CD14-positive monocyte (primary cell): ENCODE measurements around the gene HLA-F. TPM values are rescaled to one million over a fixed set of nuclear protein-coding genes. Genes with fewer than 3 reads are reported as not detected.
A peak's percentile ranks its signal among the peaks of the same experiment; 100 is the strongest.

ENCODE experiments used
- DNase-seq, 3 donors: peaks; one replicate each; pipeline ENCODE4 v3.0.0-alpha.2; 2011 to 2022
- H2AFZ ChIP-seq: 2 replicates; pipeline ENCODE4 v1.6.0; 2012; ENCODE audit warnings: mild to moderate bottlenecking, low read depth, low read length, inconsistent platforms; ENCODE audit not compliant: insufficient read depth, poor library complexity, severe bottlenecking
- H3K27ac ChIP-seq, 2 donors: 1 replicate in 1 of 2; 2 replicates in 1 of 2; pipeline ENCODE4 v1.5.1; 2012 to 2013; ENCODE audit warnings: low read length in 2 of 2, control low read depth in 1 of 2, inconsistent platforms in 1 of 2, low read depth in 1 of 2, mild to moderate bottlenecking in 1 of 2
- H3K27me3 ChIP-seq, 2 donors: one replicate each; pipeline versions ENCODE4 v1.6.0 to v1.6.1; 2011 to 2013; ENCODE audit warnings: low read length in 2 of 2; ENCODE audit not compliant: control insufficient read depth in 2 of 2, insufficient read depth in 2 of 2
- H3K36me3 ChIP-seq, 2 donors: replicated peaks in 1 of 2; 1 replicate in 1 of 2; 2 replicates in 1 of 2; pipeline versions ENCODE4 v1.5.1 to v1.6.1; 2012 to 2013; ENCODE audit warnings: low read length in 2 of 2, control low read depth in 1 of 2, inconsistent platforms in 1 of 2, mild to moderate bottlenecking in 1 of 2; ENCODE audit not compliant: insufficient read depth in 2 of 2, control insufficient read depth in 1 of 2
- H3K4me1 ChIP-seq, 2 donors: 1 replicate in 1 of 2; 2 replicates in 1 of 2; pipeline versions ENCODE4 v1.5.1 to v1.6.1; 2012 to 2013; ENCODE audit warnings: low read length in 2 of 2, control low read depth in 1 of 2, inconsistent platforms in 1 of 2, mild to moderate bottlenecking in 1 of 2, moderate library complexity in 1 of 2; ENCODE audit not compliant: insufficient read depth in 2 of 2, control insufficient read depth in 1 of 2
- H3K4me2 ChIP-seq: replicated peaks from 2 replicates; pipeline ENCODE3; 2012; ENCODE audit warnings: low read length, moderate library complexity, mild to moderate bottlenecking; ENCODE audit not compliant: poor library complexity, severe bottlenecking; ENCODE audit errors: extremely low read depth
- H3K4me3 ChIP-seq, 3 experiments: fragments of 200-600 bp in 1 of 3; sonication (generic) in 1 of 3; replicated peaks in 1 of 3; 1 replicate in 2 of 3; 2 replicates in 1 of 3; pipeline ENCODE4 v1.5.1; 2011 to 2013; ENCODE audit warnings: low read length in 3 of 3, mild to moderate bottlenecking in 3 of 3, control low read depth in 2 of 3, low read depth in 2 of 3, inconsistent platforms in 1 of 3, moderate library complexity in 1 of 3
- H3K79me2 ChIP-seq: 2 replicates; pipeline ENCODE4 v1.6.0; 2012; ENCODE audit warnings: mild to moderate bottlenecking, control low read depth, inconsistent platforms, low read length, moderate library complexity; ENCODE audit not compliant: insufficient read depth
- H3K9ac ChIP-seq: 2 replicates; pipeline ENCODE4 v1.6.0; 2017; ENCODE audit warnings: low read length, mild to moderate bottlenecking; ENCODE audit not compliant: insufficient read depth, poor library complexity, severe bottlenecking
- H3K9me3 ChIP-seq, 2 donors: replicated peaks in 1 of 2; 1 replicate in 1 of 2; 2 replicates in 1 of 2; pipeline versions ENCODE4 v1.5.1 to v1.6.1; 2012 to 2013; ENCODE audit warnings: low read length in 2 of 2, control low read depth in 1 of 2; ENCODE audit not compliant: control insufficient read depth in 1 of 2, insufficient read depth in 1 of 2
- H4K20me1 ChIP-seq: 2 replicates; pipeline ENCODE4 v1.6.0; 2012; ENCODE audit warnings: mild to moderate bottlenecking, low read length, control low read depth, moderate library complexity; ENCODE audit not compliant: insufficient read depth
- H3K27ac Mint-ChIP-seq, 7 donors: one replicate each; pipeline ENCODE4 v1.8.0; 2020; ENCODE audit warnings: mild to moderate bottlenecking in 7 of 7, mixed read lengths in 7 of 7, moderate library complexity in 6 of 7, inconsistent platforms in 2 of 7
- H3K27me3 Mint-ChIP-seq, 3 donors: one replicate each; pipeline ENCODE4 v1.8.0; 2021 to 2022; ENCODE audit warnings: low read depth in 3 of 3, mild to moderate bottlenecking in 3 of 3, mixed read lengths in 3 of 3, moderate library complexity in 3 of 3, inconsistent platforms in 1 of 3
- H3K36me3 Mint-ChIP-seq, 2 donors: one replicate each; pipeline ENCODE4 v1.8.0; 2020; ENCODE audit warnings: mixed read lengths in 2 of 2, inconsistent platforms in 1 of 2, mild to moderate bottlenecking in 1 of 2
- H3K4me1 Mint-ChIP-seq: one replicate; pipeline ENCODE4 v1.8.0; 2020; ENCODE audit warnings: mild to moderate bottlenecking, mixed read lengths
- H3K4me3 Mint-ChIP-seq, 2 donors: one replicate each; pipeline ENCODE4 v1.8.0; 2020; ENCODE audit warnings: mild to moderate bottlenecking in 2 of 2, mixed read lengths in 2 of 2, moderate library complexity in 1 of 2
- H3K9me3 Mint-ChIP-seq, 7 donors: one replicate each; pipeline ENCODE4 v1.8.0; 2020 to 2022; ENCODE audit warnings: mixed read lengths in 7 of 7, mild to moderate bottlenecking in 6 of 7, moderate library complexity in 6 of 7, inconsistent platforms in 2 of 7
- WGBS: methylation state at CpG from one replicate; pipeline ENCODE4 v1.1.5; 2013; ENCODE audit warnings: missing lambda C conversion rate; ENCODE audit not compliant: insufficient coverage; 5-methylcytosine and 5-hydroxymethylcytosine counted together
- intact Hi-C, 2 donors: fragments of 100-400 bp; cut with micrococcal nuclease; formaldehyde crosslinking; loops; one replicate each; pipeline versions ENCODE4 v1.15.0 to v1.15.1; 2023
- polyA plus RNA-seq, 3 donors: library from polyadenylated mRNA; depleted of rRNA in 1 of 3; unstranded in 2 of 3; stranded (reverse) in 1 of 3; fragments of 300-500 nt in 2 of 3; fragments of >200 nt in 1 of 3; fragmentation: Illumina TruSeq in 2 of 3; gene quantifications; 1 replicate in 2 of 3; 2 replicates in 1 of 3; pipeline ENCODE4 v1.2.3, GENCODE V29; 2012 to 2021
- TF ChIP-seq, protein P1 (sequence below): fragments of 200-600 bp; IDR thresholded peaks from one replicate; pipeline ENCODE4 v1.8.0; 2022; ENCODE audit warnings: antibody characterized with exemption, mild to moderate bottlenecking

The HLA-F gene
- polyA plus RNA-seq, 3 donors = 283 to 816 (median 394) TPM

DNA sequence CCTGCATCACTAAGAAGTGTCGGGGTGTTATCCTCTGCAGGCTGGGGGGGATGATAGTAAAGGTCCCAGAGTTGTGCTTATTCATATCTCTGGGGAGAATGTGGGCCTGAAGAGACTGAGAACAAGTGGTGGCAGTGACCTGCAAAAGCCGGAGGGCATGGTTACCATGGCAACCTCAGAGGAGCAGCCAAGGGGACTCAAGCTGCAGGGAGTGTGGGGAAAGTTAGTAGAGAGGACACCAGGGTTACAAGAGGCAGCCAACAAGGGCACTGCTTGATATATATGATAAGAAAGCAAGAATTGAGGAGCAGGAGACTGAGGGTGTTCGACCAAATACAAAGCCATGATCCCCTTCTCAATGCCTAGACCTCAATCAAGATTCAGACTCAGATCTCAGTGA lies 46.1 kb downstream of the HLA-F start:
- Histone ChIP-seq H3K9me3 (no peaks in the 10 kb centered on the region), H3K27ac (no peak overlapping the region), H3K36me3 (no peaks in the 10 kb centered on the region), H2AFZ (no peak overlapping the region), H3K4me3 (no peak overlapping the region), H4K20me1 (no peaks in the 10 kb centered on the region), H3K79me2 (no peaks in the 10 kb centered on the region), H3K4me2 (no peak overlapping the region), H3K27me3 (no peaks in the 10 kb centered on the region), H3K9ac (no peak overlapping the region), H3K4me1 (peaks cover 0 to 4% of the 10 kb centered on the region in 2 donors)
- Mint-ChIP-seq H3K4me3 (no peak overlapping the region), H3K27me3 (peaks cover 13 to 14% (median 14%) of the 10 kb centered on the region in 3 donors), H3K36me3 (no peaks in the 10 kb centered on the region), H3K27ac (peak overlapping the region in 1 of 7 donors; percentile 61), H3K4me1 (peaks cover 5% of the 10 kb centered on the region), H3K9me3 (peaks cover 0 to 1% (median 0%) of the 10 kb centered on the region in 7 donors)
- intact Hi-C loops = no loop called here
- TF ChIP-seq, protein P1, sequence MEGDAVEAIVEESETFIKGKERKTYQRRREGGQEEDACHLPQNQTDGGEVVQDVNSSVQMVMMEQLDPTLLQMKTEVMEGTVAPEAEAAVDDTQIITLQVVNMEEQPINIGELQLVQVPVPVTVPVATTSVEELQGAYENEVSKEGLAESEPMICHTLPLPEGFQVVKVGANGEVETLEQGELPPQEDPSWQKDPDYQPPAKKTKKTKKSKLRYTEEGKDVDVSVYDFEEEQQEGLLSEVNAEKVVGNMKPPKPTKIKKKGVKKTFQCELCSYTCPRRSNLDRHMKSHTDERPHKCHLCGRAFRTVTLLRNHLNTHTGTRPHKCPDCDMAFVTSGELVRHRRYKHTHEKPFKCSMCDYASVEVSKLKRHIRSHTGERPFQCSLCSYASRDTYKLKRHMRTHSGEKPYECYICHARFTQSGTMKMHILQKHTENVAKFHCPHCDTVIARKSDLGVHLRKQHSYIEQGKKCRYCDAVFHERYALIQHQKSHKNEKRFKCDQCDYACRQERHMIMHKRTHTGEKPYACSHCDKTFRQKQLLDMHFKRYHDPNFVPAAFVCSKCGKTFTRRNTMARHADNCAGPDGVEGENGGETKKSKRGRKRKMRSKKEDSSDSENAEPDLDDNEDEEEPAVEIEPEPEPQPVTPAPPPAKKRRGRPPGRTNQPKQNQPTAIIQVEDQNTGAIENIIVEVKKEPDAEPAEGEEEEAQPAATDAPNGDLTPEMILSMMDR = no peak
- 90% methylated on average over 2 of the region's 3 CpGs for WGBS
- no peak for DNase-seq

DNA sequence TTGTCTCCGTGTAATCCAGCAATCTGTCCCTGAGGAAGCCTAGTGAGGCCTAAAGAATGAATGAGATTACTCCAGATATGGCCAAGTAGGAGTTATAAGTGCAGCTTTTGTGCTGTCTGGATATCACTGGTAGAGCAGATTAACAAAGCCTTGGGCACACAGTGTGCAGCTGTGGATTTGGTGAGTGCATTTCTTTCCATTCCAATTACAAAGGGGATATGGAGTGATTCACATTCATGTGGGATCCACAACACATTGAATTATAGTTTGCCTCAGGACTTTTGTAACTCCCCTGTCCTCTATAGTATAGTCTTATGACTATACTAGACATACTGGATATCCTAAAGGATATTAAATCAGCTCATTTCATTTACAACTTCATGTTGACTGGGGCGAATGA lies 47.1 kb downstream of the HLA-F start:
- Histone ChIP-seq H3K79me2 (no peaks in the 10 kb centered on the region), H3K4me2 (no peak overlapping the region), H2AFZ (no peak overlapping the region), H3K9ac (no peak overlapping the region), H3K36me3 (no peaks in the 10 kb centered on the region), H4K20me1 (no peaks in the 10 kb centered on the region), H3K4me1 (peaks cover 0 to 4% of the 10 kb centered on the region in 2 donors), H3K27me3 (no peaks in the 10 kb centered on the region), H3K27ac (no peak overlapping the region), H3K9me3 (no peaks in the 10 kb centered on the region), H3K4me3 (no peak overlapping the region)
- Mint-ChIP-seq H3K27ac (peak overlapping the region in 2 of 7 donors; percentile 30 to 43), H3K9me3 (peaks cover 0 to 1% (median 0%) of the 10 kb centered on the region in 7 donors), H3K27me3 (peaks cover 12 to 14% (median 13%) of the 10 kb centered on the region in 3 donors), H3K36me3 (no peaks in the 10 kb centered on the region), H3K4me1 (peaks cover 5% of the 10 kb centered on the region), H3K4me3 (no peak overlapping the region)
- intact Hi-C loops = no loop called here
- 63% methylated on average over 1 of the region's 2 CpGs for WGBS
- TF ChIP-seq, protein P1 = no peak
- no peak for DNase-seq
